Testis (tissue), 2 donors: ENCODE results near the gene FBXO34.

ENCODE experiments used
- POLR2A ChIP-seq: fragments of 450-650 bp; IDR thresholded peaks from one replicate; pipeline ENCODE4 v1.6.1; 2017; ENCODE audit warnings: antibody characterized with exemption, mild to moderate bottlenecking, moderate library complexity
- TF ChIP-seq, protein P1 (sequence below), 3 experiments: fragments of 450-650 bp in 2 of 3; fragments of 200-600 bp in 1 of 3; sonication (generic) in 1 of 3; IDR thresholded peaks; one replicate each; pipeline ENCODE4 v1.5.1; 2016 to 2019; ENCODE audit warnings: antibody characterized with exemption in 3 of 3, mild to moderate bottlenecking in 2 of 3, moderate library complexity in 1 of 3

GRCh38 chr14:55399852-55400251, 128.6 kb downstream of the FBXO34 start:
- TF ChIP-seq, protein P1, sequence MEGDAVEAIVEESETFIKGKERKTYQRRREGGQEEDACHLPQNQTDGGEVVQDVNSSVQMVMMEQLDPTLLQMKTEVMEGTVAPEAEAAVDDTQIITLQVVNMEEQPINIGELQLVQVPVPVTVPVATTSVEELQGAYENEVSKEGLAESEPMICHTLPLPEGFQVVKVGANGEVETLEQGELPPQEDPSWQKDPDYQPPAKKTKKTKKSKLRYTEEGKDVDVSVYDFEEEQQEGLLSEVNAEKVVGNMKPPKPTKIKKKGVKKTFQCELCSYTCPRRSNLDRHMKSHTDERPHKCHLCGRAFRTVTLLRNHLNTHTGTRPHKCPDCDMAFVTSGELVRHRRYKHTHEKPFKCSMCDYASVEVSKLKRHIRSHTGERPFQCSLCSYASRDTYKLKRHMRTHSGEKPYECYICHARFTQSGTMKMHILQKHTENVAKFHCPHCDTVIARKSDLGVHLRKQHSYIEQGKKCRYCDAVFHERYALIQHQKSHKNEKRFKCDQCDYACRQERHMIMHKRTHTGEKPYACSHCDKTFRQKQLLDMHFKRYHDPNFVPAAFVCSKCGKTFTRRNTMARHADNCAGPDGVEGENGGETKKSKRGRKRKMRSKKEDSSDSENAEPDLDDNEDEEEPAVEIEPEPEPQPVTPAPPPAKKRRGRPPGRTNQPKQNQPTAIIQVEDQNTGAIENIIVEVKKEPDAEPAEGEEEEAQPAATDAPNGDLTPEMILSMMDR (IDR thresholded peaks at IDR 0.05) = no peak
- no peak for TF ChIP-seq POLR2A
